Measurements from ENCODE around the gene PTPRT.

PTPRT gene

GRCh38 chr20:43229696-43230095 is 40.0 kb upstream of the PTPRT start:
- ChIA-PET CTCF (interaction anchor here (0.6 kb wide), 1 partner anchor 42 kb away, joined by 4 read pairs; no protein-coding TSS in a partner anchor), POLR2A (ENCODE audit: low non-redundant PET) (no interaction called here)
- no peak for DNase-seq (ENCODE audit: low spot score)
- no peak for TF ChIP-seq CTCF (conservative IDR thresholded peaks at IDR 0.05; ENCODE audit: low read depth)
- no peak overlapping the region for H3K27ac ChIP-seq

GRCh38 chr20:43220612-43221011 is 30.9 kb upstream of the PTPRT start:
- ChIA-PET POLR2A (ENCODE audit: low non-redundant PET) (no interaction called here), CTCF (no interaction called here)
- H3K27ac ChIP-seq, result no peak overlapping the region
- DNase-seq (ENCODE audit: low spot score), result no peak
- no peak for TF ChIP-seq CTCF (conservative IDR thresholded peaks at IDR 0.05; ENCODE audit: low read depth)

GRCh38 chr20:43210901-43211300 is 21.2 kb upstream of the PTPRT start:
- no peak for DNase-seq (ENCODE audit: low spot score)
- POLR2A ChIA-PET (ENCODE audit: low non-redundant PET), result no interaction called here
- no peak overlapping the region for H3K27ac ChIP-seq
- TF ChIP-seq CTCF (conservative IDR thresholded peaks at IDR 0.05; ENCODE audit: low read depth), result no peak
- CTCF ChIA-PET, result interaction anchor here (0.9 kb wide), 1 partner anchor 9 kb away, joined by 4 read pairs; no protein-coding TSS in a partner anchor

- CTCF ChIA-PET, result interaction anchor here (0.6 kb wide), 1 partner anchor 352 kb away, joined by 4 read pairs; no protein-coding TSS in a partner anchor
Measured at GRCh38 chr20:43209831-43210230, 20.1 kb upstream of the PTPRT start.

GRCh38 chr20:43205699-43206098 is 16.0 kb upstream of the PTPRT start:
- DNase-seq (ENCODE audit: low spot score), result no peak
- TF ChIP-seq CTCF (conservative IDR thresholded peaks at IDR 0.05; ENCODE audit: low read depth), result no peak
- ChIA-PET POLR2A (ENCODE audit: low non-redundant PET) (no interaction called here), CTCF (interaction anchor here (0.6 to 0.7 kb wide), 2 partner anchors 27 to 907 kb away, joined by 3 to 5 read pairs; no protein-coding TSS in a partner anchor)
- H3K27ac ChIP-seq, result no peak overlapping the region

More at GRCh38 chr20:43209831-43210230, 20.1 kb upstream of the PTPRT start:
- POLR2A ChIA-PET (ENCODE audit: low non-redundant PET), result no interaction called here
- H3K27ac ChIP-seq, result no peak overlapping the region
- TF ChIP-seq CTCF (conservative IDR thresholded peaks at IDR 0.05; ENCODE audit: low read depth), result no peak
- DNase-seq (ENCODE audit: low spot score), result no peak

GRCh38 chr20:43202100-43202499 is 12.4 kb upstream of the PTPRT start:
- DNase-seq (ENCODE audit: low spot score), result no peak
- H3K27ac ChIP-seq, result no peak overlapping the region
- CTCF ChIA-PET, result interaction anchor here (0.6 to 0.7 kb wide), 3 partner anchors 8 to 1188 kb away, joined by 3 to 6 read pairs (median 4); no protein-coding TSS in a partner anchor
- POLR2A ChIA-PET (ENCODE audit: low non-redundant PET), result no interaction called here
- no peak for TF ChIP-seq CTCF (conservative IDR thresholded peaks at IDR 0.05; ENCODE audit: low read depth)

All from RWPE1 (cell line).